Activated CD8-positive, alpha-beta T cell treated with anti-CD3 and anti-CD28 coated beads, Interleukin-2, amount 10 ng/mL, durations not matched to agents 7 days and 5 days (primary cell): ENCODE results near the gene SDC3. TPM values are rescaled to one million over a fixed set of nuclear protein-coding genes. Genes with fewer than 3 reads are reported as not detected.
A peak's percentile ranks its signal among the peaks of the same experiment; 100 is the strongest.

Experiments
- ATAC-seq: fragments of 150-1000 bp; cut with Tn5 transposase; one replicate; pipeline ENCODE4 v1.10.0; 2021; ENCODE audit warnings: moderate library complexity
- CTCF ChIA-PET: fragments of 350-600 bp; sonication (Branson Sonifier 250); formaldehyde crosslinking; loops from one replicate; lab custom pipeline; 2021; ENCODE audit warnings: antibody characterized with exemption; lab: Charles Lee
- POLR2A ChIA-PET: fragments of 350-600 bp; sonication (Branson Sonifier 250); formaldehyde crosslinking; loops from one replicate; lab custom pipeline; 2021; ENCODE audit warnings: antibody characterized with exemption; lab: Charles Lee
- DNase-seq: peaks from one replicate; pipeline ENCODE4 v3.0.0-alpha.2; 2020
- H3K27ac Mint-ChIP-seq: one replicate; pipeline ENCODE4 v1.8.0; 2021; ENCODE audit warnings: mild to moderate bottlenecking, mixed read lengths
- H3K27me3 Mint-ChIP-seq: one replicate; pipeline ENCODE4 v1.8.0; 2021; ENCODE audit warnings: low read depth, mixed read lengths
- H3K36me3 Mint-ChIP-seq: one replicate; pipeline ENCODE4 v1.8.0; 2021; ENCODE audit warnings: low read depth, mixed read lengths
- H3K4me1 Mint-ChIP-seq: one replicate; pipeline ENCODE4 v1.8.0; 2021; ENCODE audit warnings: low read depth, mixed read lengths
- H3K4me3 Mint-ChIP-seq: one replicate; pipeline ENCODE4 v1.8.0; 2021; ENCODE audit warnings: mild to moderate bottlenecking, mixed read lengths
- H3K9me3 Mint-ChIP-seq: one replicate; pipeline ENCODE4 v1.8.0; 2022; ENCODE audit warnings: mixed read lengths; ENCODE audit not compliant: insufficient read depth
- total RNA-seq, 2 experiments: library from RNA; stranded (reverse); gene quantifications; one replicate each; pipeline ENCODE4 v1.2.3, GENCODE V29; 2021

The SDC3 gene
- total RNA-seq, 2 experiments from 2014 or later: not detected

GRCh38 chr1:30837653-30838052 is 70.9 kb downstream of the SDC3 start:
- ChIA-PET CTCF (interaction anchor here (0.6 kb wide), 1 partner anchor 1956 kb away, joined by 3 read pairs; no protein-coding TSS in a partner anchor), POLR2A (no interaction called here)
- H3K27ac Mint-ChIP-seq: no peak overlapping the region
- no peak overlapping the region for H3K4me3 Mint-ChIP-seq
- H3K27me3 Mint-ChIP-seq: peaks cover 61% of the 10 kb centered on the region
- no peaks in the 10 kb centered on the region for H3K36me3 Mint-ChIP-seq
- H3K4me1 Mint-ChIP-seq: no peaks in the 10 kb centered on the region
- no peaks in the 10 kb centered on the region for H3K9me3 Mint-ChIP-seq
- DNase-seq: no peak
- ATAC-seq: no peak

GRCh38 chr1:30834253-30834652 is 74.3 kb downstream of the SDC3 start:
- ChIA-PET CTCF (interaction anchor here (1.3 kb wide), 1 partner anchor 116 kb away, joined by 3 read pairs; no protein-coding TSS in a partner anchor), POLR2A (no interaction called here)
- no peak for DNase-seq
- no peak for ATAC-seq
- no peaks in the 10 kb centered on the region for H3K36me3 Mint-ChIP-seq
- peaks cover 45% of the 10 kb centered on the region for H3K27me3 Mint-ChIP-seq
- H3K9me3 Mint-ChIP-seq: no peaks in the 10 kb centered on the region
- no peak overlapping the region for H3K4me3 Mint-ChIP-seq
- no peaks in the 10 kb centered on the region for H3K4me1 Mint-ChIP-seq
- no peak overlapping the region for H3K27ac Mint-ChIP-seq

- CTCF ChIA-PET: no interaction called here
- Mint-ChIP-seq H3K4me3 (no peak overlapping the region), H3K36me3 (no peaks in the 10 kb centered on the region), H3K9me3 (no peaks in the 10 kb centered on the region), H3K27me3 (peaks cover 58% of the 10 kb centered on the region), H3K27ac (no peak overlapping the region), H3K4me1 (no peaks in the 10 kb centered on the region)
- DNase-seq: no peak
- no peak for ATAC-seq
- POLR2A ChIA-PET: interaction anchor here (1.0 kb wide), 1 partner anchor 59 kb away, joined by 3 read pairs; no protein-coding TSS in a partner anchor
Observed at GRCh38 chr1:30830537-30830936, 78.0 kb downstream of the SDC3 start.

GRCh38 chr1:30829889-30830288 is 78.7 kb downstream of the SDC3 start:
- ATAC-seq (no peak), DNase-seq (no peak)
- H3K36me3 Mint-ChIP-seq: no peaks in the 10 kb centered on the region
- ChIA-PET CTCF (no interaction called here), POLR2A (no interaction called here)
- H3K9me3 Mint-ChIP-seq: no peaks in the 10 kb centered on the region
- H3K4me1 Mint-ChIP-seq: peaks cover 4% of the 10 kb centered on the region
- no peak overlapping the region for H3K27ac Mint-ChIP-seq
- H3K4me3 Mint-ChIP-seq: no peak overlapping the region
- H3K27me3 Mint-ChIP-seq: peaks cover 62% of the 10 kb centered on the region

- ChIA-PET POLR2A (no interaction called here), CTCF (interaction anchor here (0.9 kb wide), 1 partner anchor 23 kb away, joined by 3 read pairs; no protein-coding TSS in a partner anchor)
- Mint-ChIP-seq H3K27ac (no peak overlapping the region), H3K4me1 (peaks cover 23% of the 10 kb centered on the region), H3K9me3 (no peaks in the 10 kb centered on the region), H3K4me3 (no peak overlapping the region), H3K27me3 (peaks cover 68% of the 10 kb centered on the region), H3K36me3 (no peaks in the 10 kb centered on the region)
- ATAC-seq (no peak), DNase-seq (no peak)
Observed at GRCh38 chr1:30824736-30825429, 83.7 kb downstream of the SDC3 start.

- ATAC-seq (peak; percentile 82), DNase-seq (peak; percentile 65)
- Mint-ChIP-seq H3K36me3 (no peaks in the 10 kb centered on the region), H3K4me1 (peaks cover 23% of the 10 kb centered on the region), H3K27me3 (peaks cover 70% of the 10 kb centered on the region), H3K27ac (no peak overlapping the region), H3K4me3 (peak overlapping the region; percentile 60), H3K9me3 (no peaks in the 10 kb centered on the region)
- POLR2A ChIA-PET: no interaction called here
- CTCF ChIA-PET: interaction anchor here (1.3 kb wide), 2 partner anchors 23 to 44 kb away, joined by 3 to 4 read pairs; no protein-coding TSS in a partner anchor
Observed at GRCh38 chr1:30823969-30824735, 84.4 kb downstream of the SDC3 start.

GRCh38 chr1:30823627-30823968 is 85.0 kb downstream of the SDC3 start:
- no peaks in the 10 kb centered on the region for H3K36me3 Mint-ChIP-seq
- no peak overlapping the region for H3K27ac Mint-ChIP-seq
- peaks cover 23% of the 10 kb centered on the region for H3K4me1 Mint-ChIP-seq
- peaks cover 69% of the 10 kb centered on the region for H3K27me3 Mint-ChIP-seq
- ChIA-PET CTCF (interaction anchor here (1.3 kb wide), 2 partner anchors 23 to 44 kb away, joined by 3 to 4 read pairs; no protein-coding TSS in a partner anchor), POLR2A (no interaction called here)
- DNase-seq: no peak
- H3K4me3 Mint-ChIP-seq: no peak overlapping the region
- ATAC-seq: no peak
- no peaks in the 10 kb centered on the region for H3K9me3 Mint-ChIP-seq

GRCh38 chr1:30822966-30823581 is 85.5 kb downstream of the SDC3 start:
- no peak overlapping the region for H3K4me3 Mint-ChIP-seq
- DNase-seq: peak; percentile 31
- H3K36me3 Mint-ChIP-seq: no peaks in the 10 kb centered on the region
- peaks cover 23% of the 10 kb centered on the region for H3K4me1 Mint-ChIP-seq
- CTCF ChIA-PET: interaction anchor here (1.3 kb wide), 2 partner anchors 22 to 43 kb away, joined by 3 to 4 read pairs; no protein-coding TSS in a partner anchor
- no peaks in the 10 kb centered on the region for H3K9me3 Mint-ChIP-seq
- no peak overlapping the region for H3K27ac Mint-ChIP-seq
- peaks cover 70% of the 10 kb centered on the region for H3K27me3 Mint-ChIP-seq
- no peak for ATAC-seq
- POLR2A ChIA-PET: no interaction called here

- ATAC-seq: no peak
Observed at GRCh38 chr1:30822006-30822405, 86.6 kb downstream of the SDC3 start.

GRCh38 chr1:30820299-30820698 is 88.3 kb downstream of the SDC3 start:
- no peak overlapping the region for H3K4me3 Mint-ChIP-seq
- ATAC-seq (no peak), DNase-seq (no peak)
- no peaks in the 10 kb centered on the region for H3K9me3 Mint-ChIP-seq
- ChIA-PET CTCF (interaction anchor here (1.2 to 2.5 kb wide), 2 partner anchors 14 to 19 kb away, joined by 4 to 10 read pairs; no protein-coding TSS in a partner anchor), POLR2A (interaction anchor here (0.9 kb wide), 1 partner anchor 9 kb away, joined by 3 read pairs; no protein-coding TSS in a partner anchor)
- H3K27ac Mint-ChIP-seq: no peak overlapping the region
- no peaks in the 10 kb centered on the region for H3K36me3 Mint-ChIP-seq
- H3K27me3 Mint-ChIP-seq: peaks cover 64% of the 10 kb centered on the region
- peaks cover 22% of the 10 kb centered on the region for H3K4me1 Mint-ChIP-seq

More at GRCh38 chr1:30822006-30822405, 86.6 kb downstream of the SDC3 start:
- no peak overlapping the region for H3K27ac Mint-ChIP-seq
- ChIA-PET POLR2A (no interaction called here), CTCF (no interaction called here)
- H3K36me3 Mint-ChIP-seq: no peaks in the 10 kb centered on the region
- H3K9me3 Mint-ChIP-seq: no peaks in the 10 kb centered on the region
- H3K27me3 Mint-ChIP-seq: peaks cover 71% of the 10 kb centered on the region
- no peak overlapping the region for H3K4me3 Mint-ChIP-seq
- peaks cover 23% of the 10 kb centered on the region for H3K4me1 Mint-ChIP-seq
- DNase-seq: no peak
